HEK293 (cell line): Measurements from ENCODE around the gene CDC14B.

Experiments
- ATF2 ChIP-seq: fragments of 450-650 bp; formaldehyde crosslinking; IDR thresholded peaks from 2 replicates; pipeline ENCODE4 v1.5.1; 2016; ENCODE audit warnings: missing biosample characterization, missing genetic modification characterization, low read depth
- BCL11A ChIP-seq: fragments of 450-650 bp; formaldehyde crosslinking; IDR thresholded peaks from 2 replicates; pipeline ENCODE4 v1.5.1; 2016; ENCODE audit warnings: low read depth, missing biosample characterization, missing genetic modification characterization
- GLI4 ChIP-seq: fragments of 450-650 bp; formaldehyde crosslinking; IDR thresholded peaks from 2 replicates; pipeline ENCODE4 v1.5.1; 2016; ENCODE audit warnings: missing biosample characterization, missing genetic modification characterization
- GLIS2 ChIP-seq: fragments of 450-650 bp; formaldehyde crosslinking; IDR thresholded peaks from 2 replicates; pipeline ENCODE4 v1.5.1; 2016; ENCODE audit warnings: missing biosample characterization, missing genetic modification characterization
- KLF9 ChIP-seq: fragments of 450-650 bp; formaldehyde crosslinking; IDR thresholded peaks from 2 replicates; pipeline ENCODE4 v1.5.1; 2016; ENCODE audit warnings: missing biosample characterization, missing genetic modification characterization, low read depth
- MEIS1 ChIP-seq: sonication (generic); formaldehyde crosslinking; IDR thresholded peaks from 2 replicates; pipeline ENCODE4 v1.8.1; 2022; ENCODE audit warnings: missing genetic modification reagents, mild to moderate bottlenecking, borderline replicate concordance
- PRDM6 ChIP-seq: fragments of 450-650 bp; formaldehyde crosslinking; IDR thresholded peaks from 2 replicates; pipeline ENCODE4 v1.5.1; 2017; ENCODE audit warnings: missing biosample characterization, missing genetic modification characterization
- SCRT2 ChIP-seq: fragments of 450-650 bp; formaldehyde crosslinking; IDR thresholded peaks from 2 replicates; pipeline ENCODE4 v1.5.1; 2016; ENCODE audit warnings: missing biosample characterization, missing genetic modification characterization
- TCF7L2 ChIP-seq: IDR thresholded peaks from 2 replicates; pipeline ENCODE4 v1.6.1; 2011; ENCODE audit warnings: low read depth, mild to moderate bottlenecking, inconsistent platforms, low read length, moderate library complexity, borderline replicate concordance
- YY1 ChIP-seq: fragments of 450-650 bp; formaldehyde crosslinking; IDR thresholded peaks from 2 replicates; pipeline ENCODE4 v1.5.1; 2018; ENCODE audit warnings: missing biosample characterization, missing genetic modification characterization
- ZBTB10 ChIP-seq: fragments of 450-650 bp; formaldehyde crosslinking; IDR thresholded peaks from 2 replicates; pipeline ENCODE4 v1.5.1; 2016; ENCODE audit warnings: missing biosample characterization, missing genetic modification characterization
- ZBTB11 ChIP-seq: fragments of 450-650 bp; formaldehyde crosslinking; conservative IDR thresholded peaks from 2 replicates; pipeline ENCODE4 v1.5.1; 2016; ENCODE audit warnings: low read depth, missing biosample characterization, missing genetic modification characterization
- ZBTB21 ChIP-seq: fragments of 450-650 bp; formaldehyde crosslinking; IDR thresholded peaks from 2 replicates; pipeline ENCODE4 v1.5.1; 2017; ENCODE audit warnings: missing biosample characterization, missing genetic modification characterization
- ZNF121 ChIP-seq: fragments of 450-650 bp; formaldehyde crosslinking; IDR thresholded peaks from 2 replicates; pipeline ENCODE4 v1.5.1; 2016; ENCODE audit warnings: missing biosample characterization, missing genetic modification characterization
- ZNF133 ChIP-seq: fragments of 450-650 bp; formaldehyde crosslinking; IDR thresholded peaks from 2 replicates; pipeline ENCODE4 v1.5.1; 2016; ENCODE audit warnings: missing biosample characterization, missing genetic modification characterization
- ZNF174 ChIP-seq: fragments of 450-650 bp; formaldehyde crosslinking; IDR thresholded peaks from 2 replicates; pipeline ENCODE4 v1.5.0; 2017; ENCODE audit warnings: missing biosample characterization, mild to moderate bottlenecking, missing genetic modification characterization
- ZNF202 ChIP-seq: fragments of 450-650 bp; formaldehyde crosslinking; IDR thresholded peaks from 2 replicates; pipeline ENCODE4 v1.5.1; 2016; ENCODE audit warnings: missing biosample characterization, missing genetic modification characterization, borderline replicate concordance
- ZNF280C ChIP-seq: fragments of 450-650 bp; formaldehyde crosslinking; IDR thresholded peaks from 2 replicates; pipeline ENCODE4 v1.5.1; 2016; ENCODE audit warnings: missing biosample characterization, missing genetic modification characterization
- ZNF362 ChIP-seq: fragments of 450-650 bp; formaldehyde crosslinking; IDR thresholded peaks from 2 replicates; pipeline ENCODE4 v1.5.1; 2016; ENCODE audit warnings: missing biosample characterization, missing genetic modification characterization
- ZNF394 ChIP-seq: fragments of 450-650 bp; formaldehyde crosslinking; IDR thresholded peaks from 2 replicates; pipeline ENCODE4 v1.5.1; 2016; ENCODE audit warnings: missing biosample characterization, missing genetic modification characterization, mild to moderate bottlenecking, moderate library complexity, borderline replicate concordance
- ZNF48 ChIP-seq: fragments of 450-650 bp; formaldehyde crosslinking; IDR thresholded peaks from 2 replicates; pipeline ENCODE4 v1.5.1; 2016; ENCODE audit warnings: missing biosample characterization, missing genetic modification characterization
- ZNF514 ChIP-seq: fragments of 450-650 bp; formaldehyde crosslinking; IDR thresholded peaks from 2 replicates; pipeline ENCODE4 v1.5.1; 2016; ENCODE audit warnings: missing biosample characterization, missing genetic modification characterization
- ZNF555 ChIP-seq: fragments of 450-650 bp; formaldehyde crosslinking; conservative IDR thresholded peaks from 2 replicates; pipeline ENCODE4 v1.5.1; 2017; ENCODE audit warnings: missing biosample characterization, mild to moderate bottlenecking, missing genetic modification characterization, inconsistent platforms
- ZNF623 ChIP-seq: fragments of 450-650 bp; formaldehyde crosslinking; IDR thresholded peaks from 2 replicates; pipeline ENCODE4 v1.5.1; 2016; ENCODE audit warnings: missing biosample characterization, missing genetic modification characterization
- ZNF664 ChIP-seq: fragments of 450-650 bp; formaldehyde crosslinking; IDR thresholded peaks from 2 replicates; pipeline ENCODE4 v1.5.1; 2016; ENCODE audit warnings: missing biosample characterization, missing genetic modification characterization
- ZSCAN30 ChIP-seq: fragments of 450-650 bp; IDR thresholded peaks from 2 replicates; pipeline ENCODE4 v1.5.1; 2018; ENCODE audit warnings: missing biosample characterization, mild to moderate bottlenecking, missing genetic modification characterization, moderate library complexity

CDC14B gene

GRCh38 chr9:96619491-96620180 is at the start of gene CDC14B (continued):
- TF ChIP-seq ZNF362 (tag by site-specific recombination), result no peak
- no peak for TF ChIP-seq ZNF174 (tag by site-specific recombination)
- TF ChIP-seq KLF9, result no peak
- no peak for TF ChIP-seq TCF7L2
- no peak for TF ChIP-seq ZNF623
- no peak for TF ChIP-seq GLI4 (tag by site-specific recombination)
- TF ChIP-seq ZBTB21, result peak; percentile 97
- TF ChIP-seq BCL11A (tag by site-specific recombination), result no peak
- TF ChIP-seq ZBTB11 (tag by site-specific recombination), result no peak
- no peak for TF ChIP-seq YY1 (tag by site-specific recombination)
- no peak for TF ChIP-seq PRDM6 (tag by site-specific recombination)
- no peak for TF ChIP-seq ZNF202 (tag by site-specific recombination)
- no peak for TF ChIP-seq ZNF555 (tag by site-specific recombination)
- no peak for TF ChIP-seq ZNF394 (tag by site-specific recombination)
- no peak for TF ChIP-seq ZNF280C (tag by site-specific recombination)
- peak; percentile 92 for TF ChIP-seq ATF2 (tag by site-specific recombination)
- TF ChIP-seq ZBTB10 (tag by site-specific recombination), result peak; percentile 51; the same call in 1 of the 2 replicates
- no peak for TF ChIP-seq GLIS2 (tag by site-specific recombination)
- TF ChIP-seq ZNF121 (tag by site-specific recombination), result no peak
- no peak for TF ChIP-seq ZSCAN30 (tag by site-specific recombination)
- no peak for TF ChIP-seq ZNF133 (tag by site-specific recombination)
- TF ChIP-seq ZNF514 (tag by site-specific recombination), result no peak
- TF ChIP-seq ZNF664 (tag by site-specific recombination), result no peak
- TF ChIP-seq MEIS1 (CRISPR knock-in tag), result no peak
- TF ChIP-seq SCRT2, result no peak
- no peak for TF ChIP-seq ZNF48 (tag by site-specific recombination)
